ENCODE results near the gene HK1.

GRCh38 chr10:69443354-69443753, 165.1 kb downstream of the HK1 start:
- TF ChIP-seq CTCF (IDR thresholded peaks at IDR 0.05; ENCODE audit: low read length) (no peak), EZH2 (IDR thresholded peaks at IDR 0.05; ENCODE audit: borderline replicate concordance, low read length) (no peak)
